Left cardiac atrium (tissue), 4 donors: ENCODE measurements around the gene COG8. TPM values are rescaled to one million over a fixed set of nuclear protein-coding genes. Genes with fewer than 3 reads are reported as not detected.
A peak's percentile ranks its signal among the peaks of the same experiment; 100 is the strongest.
"Not testable (repeated sequence)": the region's sequence is repeated elsewhere in the genome, so short reads cannot be mapped to it uniquely, and the experiment has no call there.

ENCODE experiments used
- ATAC-seq, 2 donors: fragments of 200-7000 bp; cut with Tn5 transposase; one replicate each; pipeline ENCODE4 v1.9.1; 2020; ENCODE audit warnings: mild to moderate bottlenecking in 2 of 2, moderate library complexity in 2 of 2
- DNase-seq: peaks from one replicate; pipeline ENCODE4 v3.0.0-alpha.2; 2020
- intact Hi-C, 2 donors: fragments of 100-400 bp; cut with DNase I; formaldehyde crosslinking; loops; one replicate each; pipeline versions ENCODE4 v1.14.1 to v1.15.1; 2022 to 2023
- long read RNA-seq: library from polyadenylated mRNA; unstranded; transcript quantifications from one replicate; pipeline ENCODE4 v2.0.0, GENCODE V29; 2021
- total RNA-seq, 2 donors: library from RNA; stranded (reverse); fragmentation: NEBNext Ultra II Directional; extraction: Animal tissue kit (Norgen Biotek cat#: 25700); gene quantifications; one replicate each; pipeline ENCODE4 v1.2.1, GENCODE V29; 2021
- donor health status: DM: no; HTN: yes; CAD: no.
- donor health status: DM: no; HTN: yes; CAD: no; lungs with severe emphysema.
- donor health status: DM: yes; HTN: yes; CAD: no.
- donor health status: Dilated cardiomyopathy.

Gene COG8
- total RNA-seq, result 10 to 100 TPM; 20.5 to 21.9 TPM
- long read RNA-seq, full-length matches to known transcripts, result 20 of 29 reads
- long read RNA-seq, partial matches to known transcripts, result 7 of 29 reads
- long read RNA-seq, other reads (novel, unspliced or antisense), result 2 of 29 reads

- intact Hi-C loops, result loop anchor here in 1 of 2 donors (5.0 kb wide), 1 partner anchor 43 kb away; no protein-coding TSS in a partner anchor
- ATAC-seq, result peak; percentile 99
- DNase-seq, result peak; percentile 96
These were observed at the start of gene COG8, which contains the start of gene NIP7 for GRCh38 chr16:69339289-69340094. Gene COG8 (minus strand): TSS chr16:69339564. CDS start chr16:69339552, 12 bp downstream. Gene NIP7 (plus strand): TSS chr16:69339772. CDS start chr16:69339830, 58 bp downstream.

- intact Hi-C loops, result no loop called here
- no peak for DNase-seq
- no peak for ATAC-seq
These were observed 47.2 kb upstream of the COG8 start for GRCh38 chr16:69386596-69386995.

- intact Hi-C loops, result loop anchor here in 1 of 2 donors (5.0 kb wide), 1 partner anchor 43 kb away; no protein-coding TSS in a partner anchor
- DNase-seq, result no peak
- ATAC-seq, result no peak
These were observed 45.6 kb upstream of the COG8 start for GRCh38 chr16:69384974-69385373.

GRCh38 chr16:69382421-69382820 lies 43.1 kb upstream of the COG8 start:
- ATAC-seq (no peak), DNase-seq (no peak)
- intact Hi-C loops, result loop anchor here in 1 of 2 donors (5.0 kb wide), 1 partner anchor 40 kb away; no protein-coding TSS in a partner anchor

GRCh38 chr16:69381231-69381630 lies 41.9 kb upstream of the COG8 start:
- intact Hi-C loops, result loop anchor here in 1 of 2 donors (5.0 kb wide), 1 partner anchor 39 kb away; no protein-coding TSS in a partner anchor
- DNase-seq (no peak), ATAC-seq (no peak)

GRCh38 chr16:69378760-69379159 lies 39.4 kb upstream of the COG8 start:
- ATAC-seq (no peak), DNase-seq (no peak)
- intact Hi-C loops, result no loop called here

- DNase-seq, result no peak
- intact Hi-C loops, result no loop called here
- ATAC-seq, result no peak
These were observed 38.7 kb upstream of the COG8 start for GRCh38 chr16:69378036-69378435.

GRCh38 chr16:69376393-69377059 lies 37.2 kb upstream of the COG8 start:
- DNase-seq (no peak), ATAC-seq (no peak)
- intact Hi-C loops, result no loop called here

- ATAC-seq, result no peak
- intact Hi-C loops, result no loop called here
These were observed 33.7 kb upstream of the COG8 start for GRCh38 chr16:69373019-69373418.

GRCh38 chr16:69371564-69371963 lies 32.2 kb upstream of the COG8 start:
- DNase-seq (no peak), ATAC-seq (no peak)
- intact Hi-C loops, result no loop called here

More at GRCh38 chr16:69373019-69373418, 33.7 kb upstream of the COG8 start:
- no peak for DNase-seq

GRCh38 chr16:69368866-69369265 lies 29.5 kb upstream of the COG8 start:
- ATAC-seq (no peak), DNase-seq (no peak)

GRCh38 chr16:69367980-69368379 lies 28.6 kb upstream of the COG8 start:
- intact Hi-C loops, result no loop called here
- no peak for DNase-seq
- ATAC-seq, result no peak

More at GRCh38 chr16:69368866-69369265, 29.5 kb upstream of the COG8 start:
- intact Hi-C loops, result no loop called here

- intact Hi-C loops, result no loop called here
These were observed 27.1 kb upstream of the COG8 start for GRCh38 chr16:69366431-69366830.

GRCh38 chr16:69365901-69366300 lies 26.5 kb upstream of the COG8 start:
- ATAC-seq, result no peak
- intact Hi-C loops, result no loop called here
- DNase-seq, result no peak

More at GRCh38 chr16:69366431-69366830, 27.1 kb upstream of the COG8 start:
- ATAC-seq (no peak), DNase-seq (no peak)

- no peak for DNase-seq
- ATAC-seq, result no peak
- intact Hi-C loops, result no loop called here
These were observed 24.7 kb upstream of the COG8 start for GRCh38 chr16:69364088-69364487.

- ATAC-seq (no peak), DNase-seq (no peak)
- intact Hi-C loops, result no loop called here
These were observed 23.9 kb upstream of the COG8 start for GRCh38 chr16:69363281-69363717.

- DNase-seq, intact Hi-C loops, ATAC-seq: not testable (repeated sequence)
These were observed 20.7 kb upstream of the COG8 start for GRCh38 chr16:69360070-69360469.

GRCh38 chr16:69351309-69352027 lies 12.1 kb upstream of the COG8 start, which contains the start of gene TMED6:
Gene TMED6 (minus strand): TSS chr16:69351786. CDS start chr16:69351753, 33 bp downstream.
- DNase-seq (no peak), ATAC-seq (no peak)
- intact Hi-C loops, result no loop called here

GRCh38 chr16:69350536-69351133 lies 11.3 kb upstream of the COG8 start:
- ATAC-seq, result no peak
- no peak for DNase-seq
- intact Hi-C loops, result no loop called here
